Transverse colon (tissue), 4 donors: ENCODE data around the gene CNTNAP2. TPM values are rescaled to one million over a fixed set of nuclear protein-coding genes. Genes with fewer than 3 reads are reported as not detected.

Source experiments
- DNase-seq: peaks from one replicate; pipeline ENCODE4 v3.0.0-alpha.2; 2019
- H3K27ac ChIP-seq, 4 donors: fragments of 200-600 bp; sonication (generic); 2 replicates each; pipeline ENCODE4 v1.5.1; 2016 to 2018; ENCODE audit warnings: inconsistent platforms in 4 of 4
- H3K27me3 ChIP-seq: fragments of 200-600 bp; sonication (generic); 2 replicates; pipeline ENCODE4 v1.5.1; 2017; ENCODE audit warnings: inconsistent platforms
- H3K36me3 ChIP-seq, 4 donors: fragments of 200-600 bp; sonication (generic); 2 replicates each; pipeline ENCODE4 v1.5.1; 2017 to 2019; ENCODE audit warnings: inconsistent platforms in 4 of 4
- H3K4me1 ChIP-seq, 4 donors: fragments of 200-600 bp; sonication (generic); 2 replicates each; pipeline ENCODE4 v1.5.1; 2017 to 2020; ENCODE audit warnings: inconsistent platforms in 4 of 4
- H3K4me3 ChIP-seq, 4 donors: fragments of 200-600 bp; sonication (generic); 1 replicate in 1 of 4; 2 replicates in 3 of 4; pipeline versions ENCODE4 v1.5.1 to v1.6.1; 2017 to 2019; ENCODE audit warnings: inconsistent platforms in 4 of 4
- H3K9me3 ChIP-seq, 2 donors: fragments of 200-600 bp; sonication (generic); 2 replicates each; pipeline ENCODE4 v1.5.1; 2017 to 2019; ENCODE audit warnings: inconsistent platforms in 2 of 2
- EP300 ChIP-seq: sonication (generic); formaldehyde crosslinking; IDR thresholded peaks from one replicate; pipeline ENCODE4 v1.6.1; 2017; ENCODE audit warnings: antibody characterized with exemption, low read depth
- POLR2A ChIP-seq: fragments of 450-650 bp; IDR thresholded peaks from one replicate; pipeline ENCODE4 v1.6.1; 2016; ENCODE audit warnings: antibody characterized with exemption, mild to moderate bottlenecking, moderate library complexity
- POLR2AphosphoS5 ChIP-seq, 3 donors: sonication (generic); formaldehyde crosslinking; IDR thresholded peaks; one replicate each; pipeline ENCODE4 v1.6.1; 2016; ENCODE audit warnings: antibody characterized with exemption in 3 of 3
- WGBS, 2 donors: methylation state at CpG; one replicate each; pipeline ENCODE4 v1.1.5; 2018; ENCODE audit warnings: low coverage in 1 of 2; 5-methylcytosine and 5-hydroxymethylcytosine counted together
- in situ Hi-C, 4 donors: fragments of 200-750 bp; cut with MboI; loops; one replicate each; pipeline versions ENCODE4 v1.15.0 to v1.15.1; 2017; ENCODE audit warnings: low sequenced_read_pairs in 3 of 4, low pct_ligation_motif_present in 1 of 4, low pct_unique_long_range_greater_than_20kb in 1 of 4
- intact Hi-C: fragments of 100-400 bp; cut with DNase I; formaldehyde crosslinking; loops from one replicate; pipeline ENCODE4 v1.15.1; 2023; ENCODE audit warnings: low total_unique reads
- total RNA-seq, 4 donors: library from RNA; depleted of rRNA; stranded (reverse); fragments of >200 nt; gene quantifications; one replicate each; pipeline ENCODE4 v1.1.0, GENCODE V29; 2016
- TF ChIP-seq, protein P1 (sequence below), 5 experiments: fragments of 200-600 bp in 3 of 5; fragments of 450-650 bp in 2 of 5; sonication (generic) in 3 of 5; IDR thresholded peaks; 1 replicate in 2 of 5; 2 replicates in 3 of 5; pipeline ENCODE4 v1.5.1; 2016 to 2017; ENCODE audit warnings: antibody characterized with exemption in 5 of 5, inconsistent platforms in 3 of 5, mild to moderate bottlenecking in 2 of 5, moderate library complexity in 1 of 5

CNTNAP2 gene
- total RNA-seq, 4 donors from 2014 or later, result 0.60 to 2.9 (median 2.4) TPM

GRCh38 chr7:148185041-148185440 is 2068.4 kb downstream of the CNTNAP2 start:
- no peak for DNase-seq
- intact Hi-C loops (loop anchor here (10.0 kb wide), 1 partner anchor 60 kb away; no protein-coding TSS in a partner anchor), in situ Hi-C loops (no loop called here)
- no peaks in the 10 kb centered on the region for H3K36me3 ChIP-seq
- H3K4me3 ChIP-seq, result no peak overlapping the region
- H3K27me3 ChIP-seq, result no peaks in the 10 kb centered on the region
- WGBS, 2 donors, result 57 to 69% methylated on average over 5 of the region's 5 CpGs
- TF ChIP-seq POLR2AphosphoS5 (IDR thresholded peaks at IDR 0.05) (no peak), EP300 (no peak), POLR2A (no peak)
- TF ChIP-seq, protein P1, sequence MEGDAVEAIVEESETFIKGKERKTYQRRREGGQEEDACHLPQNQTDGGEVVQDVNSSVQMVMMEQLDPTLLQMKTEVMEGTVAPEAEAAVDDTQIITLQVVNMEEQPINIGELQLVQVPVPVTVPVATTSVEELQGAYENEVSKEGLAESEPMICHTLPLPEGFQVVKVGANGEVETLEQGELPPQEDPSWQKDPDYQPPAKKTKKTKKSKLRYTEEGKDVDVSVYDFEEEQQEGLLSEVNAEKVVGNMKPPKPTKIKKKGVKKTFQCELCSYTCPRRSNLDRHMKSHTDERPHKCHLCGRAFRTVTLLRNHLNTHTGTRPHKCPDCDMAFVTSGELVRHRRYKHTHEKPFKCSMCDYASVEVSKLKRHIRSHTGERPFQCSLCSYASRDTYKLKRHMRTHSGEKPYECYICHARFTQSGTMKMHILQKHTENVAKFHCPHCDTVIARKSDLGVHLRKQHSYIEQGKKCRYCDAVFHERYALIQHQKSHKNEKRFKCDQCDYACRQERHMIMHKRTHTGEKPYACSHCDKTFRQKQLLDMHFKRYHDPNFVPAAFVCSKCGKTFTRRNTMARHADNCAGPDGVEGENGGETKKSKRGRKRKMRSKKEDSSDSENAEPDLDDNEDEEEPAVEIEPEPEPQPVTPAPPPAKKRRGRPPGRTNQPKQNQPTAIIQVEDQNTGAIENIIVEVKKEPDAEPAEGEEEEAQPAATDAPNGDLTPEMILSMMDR (IDR thresholded peaks at IDR 0.05), result no peak
- no peaks in the 10 kb centered on the region for H3K9me3 ChIP-seq
- H3K27ac ChIP-seq, result no peak overlapping the region
- H3K4me1 ChIP-seq, result no peaks in the 10 kb centered on the region

- intact Hi-C loops, result loop anchor here (10.0 kb wide), 1 partner anchor 63 kb away; no protein-coding TSS in a partner anchor
- DNase-seq, result no peak
- H3K4me3 ChIP-seq, result no peak overlapping the region
- H3K4me1 ChIP-seq, result no peaks in the 10 kb centered on the region
- no peaks in the 10 kb centered on the region for H3K36me3 ChIP-seq
- H3K27ac ChIP-seq, result no peak overlapping the region
- H3K27me3 ChIP-seq, result no peaks in the 10 kb centered on the region
- no peaks in the 10 kb centered on the region for H3K9me3 ChIP-seq
- 63 to 66% methylated on average over 5 to 6 of the region's 6 CpGs for WGBS, 2 donors
- in situ Hi-C loops, result no loop called here
- TF ChIP-seq POLR2A (no peak), POLR2AphosphoS5 (IDR thresholded peaks at IDR 0.05) (no peak), EP300 (no peak)
- TF ChIP-seq, protein P1 (IDR thresholded peaks at IDR 0.05), result no peak
Observed at GRCh38 chr7:148187471-148187870, 2070.9 kb downstream of the CNTNAP2 start.

DNA sequence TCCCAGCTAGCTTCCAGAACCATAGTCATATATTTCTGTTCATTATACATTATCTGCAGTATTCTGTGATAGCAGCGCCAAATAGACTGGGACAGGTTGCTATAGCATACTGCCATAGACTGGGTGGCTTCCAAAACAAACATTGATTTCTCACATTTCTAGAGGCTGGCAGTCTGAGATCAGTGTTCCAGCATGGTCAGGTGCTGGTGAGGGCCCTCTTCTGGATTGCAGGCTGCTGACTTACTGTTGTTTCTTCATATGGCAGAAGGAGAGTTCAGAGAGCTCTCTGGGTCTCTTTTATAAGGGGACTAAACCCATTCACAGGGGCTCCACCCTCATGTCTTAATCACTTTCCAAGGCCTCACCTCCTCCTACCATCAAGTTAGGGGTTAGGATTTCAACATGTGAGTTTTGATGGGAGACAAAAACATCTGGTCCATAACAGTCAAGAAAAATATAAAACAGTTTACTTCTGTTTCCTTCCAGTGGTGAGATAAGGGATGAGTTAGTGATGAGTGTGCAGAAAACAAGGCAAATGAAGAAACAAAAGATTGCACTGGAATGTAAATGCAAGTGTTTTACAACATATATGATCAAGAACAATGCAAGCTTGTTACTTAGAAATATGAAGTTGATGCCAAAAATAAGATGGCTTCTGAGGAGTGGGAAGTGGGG is 2074.9 kb downstream of the CNTNAP2 start:
- no peak for DNase-seq
- H3K27ac ChIP-seq, result no peak overlapping the region
- intact Hi-C loops (no loop called here), in situ Hi-C loops (no loop called here)
- H3K4me1 ChIP-seq, result no peaks in the 10 kb centered on the region
- TF ChIP-seq, protein P1 (IDR thresholded peaks at IDR 0.05), result no peak
- TF ChIP-seq EP300 (no peak), POLR2A (no peak)
- H3K36me3 ChIP-seq, result no peaks in the 10 kb centered on the region
- H3K9me3 ChIP-seq, result no peaks in the 10 kb centered on the region
- no peak overlapping the region for H3K4me3 ChIP-seq
- H3K27me3 ChIP-seq, result no peaks in the 10 kb centered on the region
- WGBS, 2 donors, result 25% methylated on average over 1 of the region's 1 CpG; no CpG with 5 or more reads in 1 of the 2 donors

- in situ Hi-C loops, result no loop called here
- 52 to 72% methylated on average over 5 of the region's 5 CpGs for WGBS, 2 donors
- Histone ChIP-seq H3K27me3 (no peaks in the 10 kb centered on the region), H3K27ac (no peak overlapping the region), H3K4me1 (no peaks in the 10 kb centered on the region), H3K4me3 (no peak overlapping the region), H3K9me3 (no peaks in the 10 kb centered on the region), H3K36me3 (no peaks in the 10 kb centered on the region)
- intact Hi-C loops, result no loop called here
- TF ChIP-seq, protein P1 (IDR thresholded peaks at IDR 0.05), result no peak
- no peak for TF ChIP-seq EP300
- no peak for TF ChIP-seq POLR2AphosphoS5 (IDR thresholded peaks at IDR 0.05)
- no peak for TF ChIP-seq POLR2A
- no peak for DNase-seq
Observed at GRCh38 chr7:148192491-148192890, 2075.9 kb downstream of the CNTNAP2 start.
